H9 (cell line): Measurements from ENCODE around the gene SPAG6. TPM values are rescaled to one million over a fixed set of nuclear protein-coding genes. Genes with fewer than 3 reads are reported as not detected.
"Not testable (repeated sequence)": the region's sequence is repeated elsewhere in the genome, so short reads cannot be mapped to it uniquely, and the experiment has no call there.

Experiments
- DNase-seq: peaks from one replicate; pipeline ENCODE4 v3.0.0-alpha.2; 2017
- H2AFZ ChIP-seq: one replicate; pipeline ENCODE4 v1.6.1; 2013; ENCODE audit warnings: mild to moderate bottlenecking, low read length, control low read depth, moderate library complexity
- H2AK5ac ChIP-seq: 2 replicates; pipeline ENCODE4 v1.6.1; 2013; ENCODE audit warnings: low read length, control low read depth, mixed read lengths; ENCODE audit not compliant: insufficient read length
- H2BK120ac ChIP-seq: one replicate; pipeline ENCODE4 v1.6.1; 2013; ENCODE audit warnings: low read depth, mild to moderate bottlenecking, low read length, control low read depth, inconsistent platforms; ENCODE audit not compliant: poor library complexity, severe bottlenecking
- H2BK12ac ChIP-seq: 2 replicates; pipeline ENCODE4 v1.6.1; 2013; ENCODE audit warnings: low read length, control low read depth, mixed read lengths, low read depth; ENCODE audit not compliant: insufficient read length
- H2BK15ac ChIP-seq: 2 replicates; pipeline ENCODE4 v1.6.1; 2013; ENCODE audit warnings: low read depth, low read length, control low read depth
- H2BK20ac ChIP-seq: one replicate; pipeline ENCODE4 v1.6.1; 2013; ENCODE audit warnings: low read depth, mild to moderate bottlenecking, low read length, control low read depth, inconsistent platforms; ENCODE audit not compliant: poor library complexity, severe bottlenecking
- H2BK5ac ChIP-seq: 2 replicates; pipeline ENCODE4 v1.6.1; 2013; ENCODE audit warnings: low read length, control low read depth, mixed read lengths; ENCODE audit not compliant: insufficient read length
- H3K14ac ChIP-seq: 2 replicates; pipeline ENCODE4 v1.6.1; 2013; ENCODE audit warnings: low read length, control low read depth; ENCODE audit not compliant: insufficient read depth
- H3K18ac ChIP-seq: 2 replicates; pipeline ENCODE4 v1.6.1; 2013; ENCODE audit warnings: low read depth, mild to moderate bottlenecking, mixed read lengths, low read length, control low read depth; ENCODE audit not compliant: insufficient read length
- H3K23ac ChIP-seq: 2 replicates; pipeline ENCODE4 v1.6.1; 2013; ENCODE audit warnings: low read length, control low read depth, mixed read lengths, low read depth; ENCODE audit not compliant: insufficient read length
- H3K23me2 ChIP-seq: 2 replicates; pipeline ENCODE4 v1.6.1; 2013; ENCODE audit warnings: low read depth, mild to moderate bottlenecking, mixed read lengths, low read length, control low read depth; ENCODE audit not compliant: insufficient read length, poor library complexity, severe bottlenecking
- H3K27ac ChIP-seq: 2 replicates; pipeline ENCODE4 v1.5.1; 2013; ENCODE audit warnings: low read length, control low read depth, mixed read lengths, low read depth; ENCODE audit not compliant: insufficient read length
- H3K27me3 ChIP-seq: 2 replicates; pipeline ENCODE4 v1.6.1; 2013; ENCODE audit warnings: low read length, control low read depth, inconsistent platforms; ENCODE audit not compliant: insufficient read depth
- H3K4ac ChIP-seq: 2 replicates; pipeline ENCODE4 v1.6.1; 2013; ENCODE audit warnings: low read depth, mild to moderate bottlenecking, control low read depth, inconsistent platforms, low read length, moderate library complexity
- H3K4me1 ChIP-seq: 2 replicates; pipeline ENCODE4 v1.6.1; 2013; ENCODE audit warnings: low read length, control low read depth, inconsistent platforms; ENCODE audit not compliant: insufficient read depth
- H3K4me2 ChIP-seq: 2 replicates; pipeline ENCODE4 v1.6.1; 2013; ENCODE audit warnings: low read length, control low read depth, mixed read lengths; ENCODE audit not compliant: insufficient read length, insufficient read depth
- H3K56ac ChIP-seq: 2 replicates; pipeline ENCODE4 v1.6.1; 2013; ENCODE audit warnings: low read depth, mild to moderate bottlenecking, mixed read lengths, low read length, control low read depth; ENCODE audit not compliant: insufficient read length
- H3K79me1 ChIP-seq: 2 replicates; pipeline ENCODE4 v1.6.1; 2013; ENCODE audit warnings: low read depth, mild to moderate bottlenecking, moderate library complexity, low read length, control low read depth, inconsistent platforms; ENCODE audit not compliant: insufficient read depth, poor library complexity, severe bottlenecking
- H3K79me2 ChIP-seq: 2 replicates; pipeline ENCODE4 v1.6.1; 2013; ENCODE audit warnings: low read length, control low read depth, inconsistent platforms; ENCODE audit not compliant: insufficient read depth
- H3K9ac ChIP-seq: 2 replicates; pipeline ENCODE4 v1.6.1; 2013; ENCODE audit warnings: low read length, control low read depth, mixed read lengths; ENCODE audit not compliant: insufficient read length; ENCODE audit errors: extremely low read depth
- H3K9me3 ChIP-seq: one replicate; pipeline ENCODE4 v1.6.1; 2013; ENCODE audit warnings: low read depth, low read length, inconsistent platforms; ENCODE audit not compliant: control insufficient read depth
- H3T11ph ChIP-seq: one replicate; pipeline ENCODE4 v1.6.1; 2013; ENCODE audit warnings: mild to moderate bottlenecking, low read length, control low read depth, inconsistent platforms
- H4K20me1 ChIP-seq: one replicate; pipeline ENCODE4 v1.6.1; 2013; ENCODE audit not compliant: control insufficient read depth, insufficient read length, insufficient read depth
- H4K5ac ChIP-seq: 2 replicates; pipeline ENCODE4 v1.6.1; 2013; ENCODE audit warnings: low read depth, mild to moderate bottlenecking, mixed read lengths, low read length, control low read depth; ENCODE audit not compliant: insufficient read length
- H4K8ac ChIP-seq: replicated peaks from 2 replicates; pipeline ENCODE4 v1.6.1; 2013; ENCODE audit warnings: low read length, control low read depth, mixed read lengths, low read depth; ENCODE audit not compliant: insufficient read length
- H4K91ac ChIP-seq: 2 replicates; pipeline ENCODE4 v1.6.1; 2013; ENCODE audit warnings: low read depth, mild to moderate bottlenecking, moderate library complexity, mixed read lengths, low read length, control low read depth; ENCODE audit not compliant: insufficient read length
- H3K27ac Mint-ChIP-seq, 3 experiments: 2 replicates in 2 of 3; 3 replicates in 1 of 3; pipeline ENCODE4 v1.8.0; 2020 to 2021; ENCODE audit warnings: mixed read lengths in 3 of 3, mild to moderate bottlenecking in 1 of 3, moderate library complexity in 1 of 3
- H3K27me3 Mint-ChIP-seq: 2 replicates; pipeline ENCODE4 v1.8.0; 2021; ENCODE audit warnings: low read depth, mild to moderate bottlenecking, moderate library complexity, mixed read lengths
- H3K36me3 Mint-ChIP-seq, 3 experiments: 2 replicates in 2 of 3; 3 replicates in 1 of 3; pipeline ENCODE4 v1.8.0; 2020 to 2021; ENCODE audit warnings: low read depth in 3 of 3, mixed read lengths in 3 of 3; ENCODE audit not compliant: insufficient read depth in 1 of 3
- H3K4me1 Mint-ChIP-seq, 2 experiments: 2 replicates each; pipeline ENCODE4 v1.8.0; 2020; ENCODE audit warnings: mixed read lengths in 2 of 2
- H3K4me3 Mint-ChIP-seq, 2 experiments: 2 replicates in 1 of 2; 3 replicates in 1 of 2; pipeline ENCODE4 v1.8.0; 2020 to 2021; ENCODE audit warnings: mild to moderate bottlenecking in 2 of 2, mixed read lengths in 2 of 2, moderate library complexity in 1 of 2
- H3K9me3 Mint-ChIP-seq, 2 experiments: 2 replicates in 1 of 2; 3 replicates in 1 of 2; pipeline ENCODE4 v1.8.0; 2020; ENCODE audit warnings: mild to moderate bottlenecking in 2 of 2, mixed read lengths in 2 of 2, moderate library complexity in 1 of 2
- WGBS: extraction: QIAGEN DNeasy Blood & Tissue Kit; methylation state at CpG from one replicate; pipeline ENCODE4 v1.1.7; 2013; ENCODE audit warnings: missing lambda C conversion rate, low lambda C conversion rate, mixed read lengths; ENCODE audit not compliant: insufficient read length; ENCODE audit errors: extremely low coverage; 5-methylcytosine and 5-hydroxymethylcytosine counted together
- total RNA-seq: library from RNA; stranded (reverse); gene quantifications from 2 replicates; pipeline ENCODE4 v1.2.1, GENCODE V29; 2021

Gene SPAG6
- total RNA-seq, 1 experiment from 2014 or later = 0.24 TPM

DNA sequence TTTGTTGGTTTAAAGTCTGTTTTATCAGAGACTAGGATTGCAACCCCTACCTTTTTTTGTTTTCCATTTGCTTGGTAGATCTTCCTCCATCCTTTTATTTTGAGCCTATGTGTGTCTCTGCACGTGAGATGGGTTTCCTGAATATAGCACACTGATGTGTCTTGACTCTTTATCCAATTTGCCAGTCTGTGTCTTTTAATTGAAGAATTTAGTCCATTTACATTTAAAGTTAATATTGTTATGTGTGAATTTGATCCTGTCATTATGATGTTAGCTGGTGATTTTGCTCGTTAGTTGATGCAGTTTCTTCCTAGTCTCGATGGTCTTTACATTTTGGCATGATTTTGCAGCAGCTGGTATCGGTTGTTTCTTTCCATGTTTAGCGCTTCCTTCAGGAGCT is 61.6 kb downstream of the SPAG6 start:
- not testable (repeated sequence) for H2BK120ac ChIP-seq, H2AFZ ChIP-seq, H3K4me1 ChIP-seq, H3K27ac Mint-ChIP-seq, H3T11ph ChIP-seq, H3K27me3 Mint-ChIP-seq, DNase-seq, H3K4me2 ChIP-seq, H3K79me1 ChIP-seq, H3K27me3 ChIP-seq, H3K56ac ChIP-seq, H2BK5ac ChIP-seq, H3K4me1 Mint-ChIP-seq, H3K4me3 Mint-ChIP-seq, H3K14ac ChIP-seq, H3K4ac ChIP-seq, H3K23me2 ChIP-seq, H4K20me1 ChIP-seq, H2BK15ac ChIP-seq, H4K5ac ChIP-seq, H4K91ac ChIP-seq, H3K18ac ChIP-seq, H3K9ac ChIP-seq, H3K23ac ChIP-seq, H2AK5ac ChIP-seq, H2BK20ac ChIP-seq, H3K9me3 ChIP-seq, H3K79me2 ChIP-seq, H2BK12ac ChIP-seq, H3K27ac ChIP-seq, H4K8ac ChIP-seq
- H3K9me3 Mint-ChIP-seq = peaks cover 11 to 16% of the 10 kb centered on the region in 2 experiments
- no CpG with 5 or more reads among the region's 5 CpGs for WGBS
- peaks cover 3 to 14% (median 8%) of the 10 kb centered on the region in 3 experiments; a peak in 4 of 7 replicates for H3K36me3 Mint-ChIP-seq
